GM11168 (cell line): ENCODE data around the gene FBLN1.

Experiments used
- in situ Hi-C: fragments of 300-500 bp; cut with MboI; formaldehyde crosslinking; loops from one replicate; pipeline ENCODE4 v1.12.0; 2022; ENCODE audit warnings: low sequenced_read_pairs; ENCODE audit not compliant: unreplicated experiment

Gene FBLN1

DNA sequence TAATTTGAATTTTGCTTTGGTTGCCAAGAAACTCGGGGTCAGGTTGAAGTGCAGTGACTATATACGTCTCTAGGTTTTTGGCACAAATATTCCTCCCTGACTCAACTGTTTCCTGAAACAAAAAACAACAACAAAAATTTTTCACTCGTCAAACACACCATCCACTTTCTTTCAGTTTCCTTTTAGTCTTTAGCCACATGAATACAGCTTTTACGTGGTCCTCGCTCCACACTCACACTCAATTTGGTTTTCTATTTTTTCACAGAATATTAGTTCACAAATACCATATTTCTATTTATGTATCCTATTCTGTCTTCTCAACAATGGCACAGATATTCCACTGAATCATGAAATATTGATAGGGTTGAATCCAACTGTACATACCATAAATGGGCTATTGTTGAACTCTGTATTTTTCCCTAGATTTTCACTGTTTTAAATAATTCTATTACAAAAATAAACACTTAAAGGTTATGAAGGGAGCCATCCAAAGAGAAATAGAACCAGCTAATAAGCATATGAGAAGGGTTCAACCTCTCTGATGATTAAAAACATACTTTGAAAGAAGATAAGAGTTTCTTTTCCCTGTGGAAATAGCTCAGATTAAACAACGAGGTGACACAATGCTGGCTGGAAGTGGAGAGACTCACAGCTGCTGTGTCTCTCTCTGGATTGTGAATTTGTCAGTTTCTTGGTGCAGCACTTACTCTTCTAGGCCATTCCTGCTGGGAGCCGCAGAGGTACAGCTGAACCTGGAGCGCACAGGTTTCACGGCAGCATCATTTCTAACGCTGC is 5.1 kb upstream of the FBLN1 start:
- in situ Hi-C loops = no loop called here

DNA sequence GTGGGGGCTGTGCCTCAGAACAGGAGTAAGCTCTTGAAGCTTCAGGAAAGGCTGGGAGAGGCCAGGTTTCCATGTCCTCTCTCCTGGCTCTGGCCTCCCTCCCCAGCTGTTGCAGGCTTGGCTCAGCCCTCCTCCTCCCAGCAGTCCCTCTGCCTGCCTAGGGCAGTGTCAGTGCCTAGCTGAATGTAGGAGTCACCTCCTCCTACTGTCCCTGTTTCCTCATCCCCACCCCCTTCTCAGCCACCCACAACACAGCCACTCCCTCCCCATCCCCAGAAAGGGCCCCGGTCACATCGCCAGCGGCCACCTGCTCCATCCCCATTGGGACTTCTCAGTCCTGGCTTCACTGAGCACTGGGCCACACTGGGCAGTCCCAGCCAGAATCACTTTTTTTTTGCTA is 2.9 kb upstream of the FBLN1 start:
- in situ Hi-C loops = no loop called here

DNA sequence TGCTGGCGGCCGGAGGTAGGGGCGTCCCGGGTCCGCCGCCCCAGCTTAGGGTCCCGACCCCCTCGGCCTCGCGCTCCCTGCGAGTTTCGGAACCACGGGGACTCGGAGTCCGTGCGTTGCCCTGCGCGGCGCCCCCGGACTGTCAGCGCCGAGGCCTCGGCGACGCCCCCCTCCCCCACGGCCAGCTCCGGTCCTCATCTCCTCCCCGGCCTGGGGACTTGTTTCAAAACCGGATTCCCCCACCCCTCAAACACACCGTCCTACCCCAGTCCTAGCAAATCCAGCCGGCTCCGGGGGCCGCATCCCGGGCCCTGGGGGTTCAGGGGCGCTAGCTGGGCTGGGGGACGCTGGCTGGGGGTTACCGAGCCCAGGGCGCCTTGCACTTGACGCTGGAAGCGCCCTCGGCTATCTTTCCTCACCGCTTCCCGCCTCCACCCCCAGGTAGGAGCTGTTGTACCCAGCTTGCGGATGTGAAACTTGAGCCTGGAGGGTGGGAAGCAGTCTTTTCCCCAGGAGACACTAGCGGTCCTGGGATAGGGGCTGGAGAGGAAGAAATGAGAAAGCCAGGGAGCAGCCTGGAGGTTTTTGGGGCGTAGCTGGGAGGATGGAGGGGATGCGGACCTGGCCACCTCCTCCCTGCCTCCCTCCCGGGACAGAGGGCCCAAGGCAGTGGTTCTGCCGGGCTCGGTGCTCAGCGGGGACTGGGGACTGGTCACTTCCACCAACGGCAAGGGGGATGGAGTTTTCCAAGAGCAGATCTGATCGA is 550 bp downstream of the FBLN1 start:
- in situ Hi-C loops = no loop called here

DNA sequence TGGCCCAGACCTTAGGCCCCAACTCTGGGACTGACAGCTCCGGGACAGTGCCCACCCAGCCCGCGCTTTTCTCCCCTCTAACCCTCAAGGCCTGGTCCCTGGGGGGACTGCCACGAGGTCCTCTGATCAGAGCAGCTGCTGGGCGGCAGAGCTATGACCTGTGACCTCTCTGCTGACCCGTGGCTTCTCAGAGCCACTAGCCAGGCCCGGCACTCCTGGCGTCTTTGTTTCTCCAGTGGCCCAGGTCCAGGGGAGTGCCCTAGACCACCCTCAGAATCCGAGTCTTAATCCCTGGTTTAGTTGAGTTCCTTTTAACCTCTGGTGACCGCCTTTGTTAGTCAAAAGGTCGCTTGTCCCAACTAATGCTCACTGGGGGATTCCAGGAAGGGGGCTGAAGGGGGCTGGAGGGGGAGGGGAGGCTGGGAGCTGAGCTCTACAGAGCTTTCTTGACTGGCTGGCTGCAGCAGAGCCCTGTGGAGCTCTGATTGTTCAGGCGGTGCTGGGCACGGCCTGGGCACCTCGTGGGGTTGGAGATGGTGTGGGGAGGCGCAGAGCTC is 1.2 kb downstream of the FBLN1 start:
- in situ Hi-C loops = no loop called here

DNA sequence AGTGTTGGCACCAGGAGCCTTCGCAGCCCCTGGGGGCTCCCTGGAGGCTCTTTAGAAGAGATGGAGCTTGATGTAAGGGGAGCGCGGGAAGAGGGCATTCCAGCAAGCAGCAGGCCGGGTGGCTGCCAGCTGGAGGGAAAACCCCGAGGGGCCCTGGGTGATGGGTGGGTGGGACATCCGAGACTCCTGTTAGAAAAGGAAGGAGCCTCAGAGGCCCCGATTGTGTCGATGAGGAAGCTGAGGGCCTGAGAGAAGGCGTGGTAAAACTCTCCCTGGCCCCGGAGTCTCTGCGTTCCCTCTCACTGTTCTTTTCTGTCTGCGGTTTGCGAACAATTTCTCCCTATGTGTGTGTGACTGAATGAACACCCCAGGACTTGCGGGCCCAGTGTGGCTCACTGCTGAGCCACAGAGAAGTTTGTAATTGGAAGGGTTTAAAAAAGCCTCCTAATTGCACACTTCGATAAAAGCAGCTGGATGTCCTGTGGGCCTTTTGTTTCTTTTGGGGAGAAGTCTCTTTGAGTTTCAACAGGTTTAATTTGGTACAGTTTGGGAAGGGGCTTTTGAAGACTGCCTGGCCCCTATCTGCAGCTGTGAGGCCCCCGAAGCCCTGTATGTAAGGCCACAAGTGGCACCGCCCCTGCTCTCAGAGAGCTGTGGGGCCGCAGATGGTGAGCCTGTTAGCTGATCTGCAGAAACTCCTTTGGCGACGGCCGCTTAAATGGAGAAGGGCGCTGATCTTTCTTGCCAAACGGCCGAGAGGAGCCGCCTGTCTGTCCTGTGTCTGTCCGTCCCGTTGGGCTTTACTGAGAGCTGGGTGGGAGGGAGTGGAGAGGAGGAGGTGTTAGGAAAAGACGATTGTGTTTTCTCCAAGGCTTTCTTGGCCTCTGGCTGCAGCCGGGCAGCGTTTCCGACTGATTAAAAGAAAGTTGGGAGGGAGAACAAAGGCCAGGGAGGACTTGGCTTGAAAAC is 2.0 kb downstream of the FBLN1 start:
- in situ Hi-C loops = no loop called here

DNA sequence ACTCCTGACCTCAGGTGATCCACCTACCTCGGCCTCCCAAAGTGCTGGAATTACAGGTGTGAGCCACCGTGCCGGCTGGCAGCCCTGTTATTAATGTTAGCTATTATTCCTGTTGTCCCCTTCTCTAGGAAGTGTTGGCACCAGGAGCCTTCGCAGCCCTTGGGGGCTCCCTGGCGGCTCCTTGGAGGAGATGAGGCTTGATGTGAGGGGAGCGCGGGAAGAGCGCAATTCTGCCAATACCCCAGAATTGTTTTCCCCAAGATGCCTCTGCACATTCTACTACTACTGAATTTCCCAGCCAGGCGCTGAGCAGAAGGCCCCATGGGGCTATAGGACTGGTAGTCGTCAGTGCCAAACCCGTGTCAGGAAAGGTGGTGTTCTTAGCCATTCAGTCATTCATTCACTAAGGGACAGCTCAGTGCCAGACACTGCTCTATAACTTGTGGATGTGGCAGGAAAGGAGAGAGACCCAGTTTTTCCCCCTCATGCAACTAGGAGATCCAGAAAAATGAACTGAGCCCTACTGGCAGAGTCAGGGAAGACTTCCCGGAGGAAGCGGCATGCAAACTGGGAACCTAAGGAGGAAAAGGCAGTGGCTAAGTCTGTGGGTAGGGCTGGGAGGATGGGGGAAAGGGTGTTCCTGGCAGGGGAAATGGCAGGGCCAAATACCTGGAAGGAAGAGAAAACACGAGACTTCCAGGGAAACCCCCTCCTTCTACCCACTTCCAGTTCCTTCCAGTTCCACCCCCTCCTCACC is 3.5 kb downstream of the FBLN1 start:
- in situ Hi-C loops = no loop called here

DNA sequence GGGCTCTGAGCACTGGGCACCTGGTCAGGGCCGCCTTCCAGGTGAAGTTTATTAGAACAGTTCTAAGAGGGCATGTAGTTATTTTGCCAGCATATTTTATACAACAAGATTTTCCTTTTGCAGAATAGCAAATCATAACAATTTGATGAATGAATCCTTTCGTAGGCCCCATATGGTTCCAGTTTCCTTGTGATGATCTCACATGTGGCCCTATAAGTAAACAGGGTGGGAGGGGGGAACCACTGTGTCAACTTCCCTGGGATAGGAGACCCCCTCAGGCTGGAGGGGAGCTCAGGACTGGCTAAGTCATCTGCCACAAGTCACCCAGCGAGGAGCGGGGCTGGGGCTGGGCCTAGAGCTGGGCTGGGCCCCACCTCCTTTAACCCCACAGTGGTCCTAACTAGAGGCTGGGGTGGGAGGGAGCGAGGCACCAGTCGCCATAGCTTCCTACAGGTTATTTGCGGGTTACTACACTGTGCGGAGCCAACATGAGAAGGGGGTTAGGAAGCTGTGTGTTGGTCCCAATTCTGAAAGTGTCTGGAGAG is 4.2 kb downstream of the FBLN1 start:
- in situ Hi-C loops = no loop called here

DNA sequence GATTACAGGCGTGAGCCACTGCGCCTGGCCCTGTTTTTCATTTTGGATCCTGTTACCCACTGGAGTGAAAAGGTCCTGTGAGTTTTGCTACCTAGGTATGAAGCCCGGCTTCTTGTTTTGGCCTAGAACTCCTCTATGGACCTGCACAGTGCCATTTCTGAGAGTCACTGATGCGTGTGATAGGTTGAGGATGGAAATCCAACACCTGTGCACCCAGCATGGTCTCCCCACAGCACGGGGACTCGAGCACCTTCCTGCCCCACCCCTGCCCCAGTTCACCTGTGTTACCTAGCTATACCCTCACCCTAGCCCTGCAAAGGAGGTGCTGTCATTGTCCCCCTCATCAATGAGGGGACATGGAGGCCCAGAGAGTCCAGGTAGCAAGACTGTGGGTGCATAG is 5.1 kb downstream of the FBLN1 start:
- in situ Hi-C loops = no loop called here

DNA sequence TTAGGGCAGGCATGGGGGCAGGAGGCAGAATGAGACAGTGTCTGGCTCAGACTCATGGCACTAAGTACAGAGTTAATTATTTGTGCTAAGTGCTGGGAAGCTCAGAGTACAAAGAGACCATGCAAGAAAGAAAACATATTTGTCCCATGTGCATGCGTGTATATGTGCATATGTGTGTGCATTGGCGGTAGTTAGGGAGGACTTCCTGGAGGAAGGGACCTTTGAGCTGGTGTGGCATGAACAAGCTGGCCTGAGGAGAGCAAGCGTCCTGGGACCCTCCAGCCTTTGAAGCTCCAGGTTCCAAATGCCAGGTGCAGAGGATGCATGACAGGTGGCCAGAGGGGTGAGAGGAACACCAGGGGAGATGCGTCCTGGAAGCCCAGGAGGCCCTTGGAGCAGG is 6.1 kb downstream of the FBLN1 start:
- in situ Hi-C loops = no loop called here

DNA sequence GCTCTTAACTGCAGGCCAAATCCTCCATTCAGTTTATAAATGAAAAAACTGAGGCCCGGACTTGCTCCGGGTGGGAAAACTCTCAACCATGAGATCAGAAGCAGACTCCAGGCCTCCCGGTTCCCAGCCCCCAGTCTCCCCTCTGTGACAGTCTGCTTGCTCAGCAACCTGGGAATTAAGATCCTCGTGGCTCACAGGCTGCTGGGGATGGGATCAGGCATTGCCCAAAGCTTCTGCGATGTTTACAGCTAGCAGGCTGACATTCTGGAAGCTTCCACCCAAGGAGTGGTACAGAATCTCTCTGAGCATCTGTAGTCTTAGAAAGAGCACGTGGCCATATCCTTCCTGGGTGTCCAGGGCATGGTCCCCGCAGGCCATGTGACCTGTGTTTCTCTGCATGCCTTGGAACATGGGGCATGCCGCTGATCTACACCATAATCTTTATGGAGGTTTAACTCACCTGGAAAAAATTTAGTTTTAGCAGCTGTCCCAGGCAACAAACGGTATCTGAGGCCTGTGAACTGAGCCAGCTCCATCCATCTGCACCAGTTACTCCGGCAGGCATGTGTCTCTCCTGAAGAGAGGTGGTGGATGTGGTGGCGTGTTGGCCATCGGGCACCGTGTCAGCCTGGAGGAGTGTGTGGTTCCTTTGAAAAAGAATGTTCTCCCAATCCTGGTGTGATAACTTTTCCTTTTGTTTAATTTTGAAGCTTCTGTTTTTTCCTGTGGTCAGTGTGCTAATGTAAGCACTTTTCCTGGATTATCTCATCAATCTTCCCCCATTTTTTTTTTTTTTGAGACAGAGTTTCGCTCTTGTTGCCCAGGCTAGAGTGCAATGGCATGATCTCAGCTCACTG is 7.9 kb downstream of the FBLN1 start:
- in situ Hi-C loops = loop anchor here (10.0 kb wide), 1 partner anchor 46 kb away; no protein-coding TSS in a partner anchor

DNA sequence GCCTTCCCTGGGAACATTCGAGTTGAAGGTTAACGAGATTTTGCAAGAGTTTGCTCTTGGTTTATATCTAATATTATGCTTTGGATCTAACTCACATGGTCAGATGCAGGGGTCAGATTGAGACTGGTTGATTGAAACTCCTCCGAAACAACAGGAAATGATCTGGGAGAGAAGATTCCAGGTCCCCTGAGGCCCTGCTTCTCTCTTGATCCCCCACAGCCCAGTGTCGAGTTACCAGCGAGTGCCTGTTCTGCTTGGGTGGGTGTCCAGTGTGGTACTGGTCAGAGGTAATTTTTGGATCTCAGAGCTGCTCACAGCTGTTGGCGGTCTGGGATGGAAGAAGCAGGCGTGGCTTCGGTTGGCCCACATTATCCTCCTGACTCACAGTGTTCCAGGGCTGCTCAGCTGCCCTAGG is 9.2 kb downstream of the FBLN1 start:
- in situ Hi-C loops = loop anchor here (10.0 kb wide), 1 partner anchor 47 kb away; no protein-coding TSS in a partner anchor

DNA sequence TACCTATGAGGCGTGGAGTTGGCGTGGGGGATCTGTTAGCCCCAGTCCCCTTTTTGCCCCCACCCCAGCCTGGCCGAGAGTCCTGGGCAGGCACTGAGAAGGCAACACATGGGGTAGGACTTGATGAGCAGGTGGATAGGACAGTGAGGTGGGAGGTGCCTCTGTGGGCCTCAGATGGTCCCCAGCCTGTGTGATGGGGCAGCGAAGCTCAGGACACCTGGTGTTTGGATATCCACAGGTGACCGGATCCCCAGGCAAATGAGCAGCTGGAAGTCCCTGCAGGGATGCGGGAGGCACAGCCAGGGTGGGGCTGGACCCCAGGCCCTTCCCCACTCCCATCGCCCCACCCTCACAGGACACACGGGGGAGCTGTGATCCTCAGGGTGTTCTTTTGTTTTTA is 9.7 kb downstream of the FBLN1 start:
- in situ Hi-C loops = loop anchor here (10.0 kb wide), 1 partner anchor 48 kb away; no protein-coding TSS in a partner anchor

DNA sequence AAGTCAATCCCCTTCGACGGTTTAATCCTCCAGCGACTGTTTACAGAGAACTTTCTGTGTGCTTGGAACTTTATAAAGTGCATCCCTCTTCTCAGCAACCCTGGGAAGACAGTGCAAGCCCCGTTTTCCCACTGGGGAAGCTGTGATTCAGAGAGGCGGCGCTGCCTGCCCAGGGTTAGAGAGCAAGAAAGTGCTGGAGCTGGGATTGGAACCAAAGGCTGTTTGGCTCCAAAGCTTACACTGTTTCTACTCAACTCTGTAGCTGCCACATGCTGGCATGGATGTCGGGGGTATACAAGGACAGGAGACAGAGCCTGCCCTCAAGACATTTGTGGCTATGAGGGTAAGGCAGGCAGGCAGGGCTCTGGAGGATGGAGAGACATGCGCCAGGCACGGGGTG is 13.0 kb downstream of the FBLN1 start:
- in situ Hi-C loops = loop anchor here (10.0 kb wide), 1 partner anchor 51 kb away; no protein-coding TSS in a partner anchor

DNA sequence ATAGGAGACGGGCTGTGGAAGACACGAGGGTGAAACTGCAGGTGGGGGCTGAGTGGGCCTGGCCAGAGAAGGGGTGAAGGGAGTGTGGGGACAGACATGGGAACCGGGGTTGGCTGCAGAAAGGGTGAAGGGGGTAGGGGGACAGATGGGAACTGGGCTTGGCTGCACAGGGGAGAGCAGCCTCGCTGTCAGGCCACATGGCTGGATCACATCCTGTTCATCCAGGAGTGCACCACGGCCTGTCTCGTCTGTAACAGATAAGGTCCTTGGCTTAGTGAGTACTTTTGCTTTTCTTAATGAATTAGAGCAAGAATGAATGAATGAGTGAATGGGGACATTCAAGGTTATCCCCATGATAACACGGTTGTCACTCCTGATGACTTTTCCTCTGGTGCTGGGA is 13.5 kb downstream of the FBLN1 start:
- in situ Hi-C loops = loop anchor here (10.0 kb wide), 1 partner anchor 51 kb away; no protein-coding TSS in a partner anchor

DNA sequence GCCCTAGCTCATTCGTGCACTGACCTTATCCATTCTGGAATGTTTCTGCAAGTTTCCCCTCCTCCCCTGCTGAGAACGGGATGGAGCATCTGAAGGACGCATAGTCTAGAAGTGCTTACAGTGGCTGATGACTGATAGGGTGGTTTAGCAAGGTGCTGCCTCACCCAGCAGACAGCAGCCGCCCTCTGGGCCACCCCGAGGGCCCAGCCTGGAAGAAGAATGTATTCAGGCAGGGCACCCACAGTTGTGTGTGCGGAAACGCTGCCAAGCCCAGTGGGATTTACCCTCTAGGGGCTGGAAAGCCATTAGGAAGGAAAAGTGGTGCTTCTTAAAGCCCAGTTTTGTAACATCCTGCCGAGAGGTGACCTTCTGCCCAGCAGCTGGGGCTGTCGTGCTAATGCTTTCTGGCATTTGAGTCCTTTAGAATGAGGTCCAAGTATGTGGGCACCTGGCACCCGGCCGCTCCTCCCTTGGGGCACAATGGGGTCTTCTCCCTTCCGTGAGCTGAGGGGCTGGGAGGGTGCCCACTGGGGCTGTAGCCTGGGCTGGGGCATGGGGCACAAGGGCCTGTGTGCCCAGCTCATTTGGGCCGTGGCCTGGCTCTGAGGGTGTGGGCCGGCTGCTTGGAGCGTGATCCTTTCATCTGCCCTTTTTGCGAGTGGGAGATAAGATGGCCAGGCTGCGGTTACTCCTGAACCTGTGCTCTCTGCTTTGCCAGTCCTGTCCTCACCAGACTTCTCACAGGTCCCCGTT is 14.4 kb downstream of the FBLN1 start:
- in situ Hi-C loops = loop anchor here (10.0 kb wide), 1 partner anchor 52 kb away; no protein-coding TSS in a partner anchor

DNA sequence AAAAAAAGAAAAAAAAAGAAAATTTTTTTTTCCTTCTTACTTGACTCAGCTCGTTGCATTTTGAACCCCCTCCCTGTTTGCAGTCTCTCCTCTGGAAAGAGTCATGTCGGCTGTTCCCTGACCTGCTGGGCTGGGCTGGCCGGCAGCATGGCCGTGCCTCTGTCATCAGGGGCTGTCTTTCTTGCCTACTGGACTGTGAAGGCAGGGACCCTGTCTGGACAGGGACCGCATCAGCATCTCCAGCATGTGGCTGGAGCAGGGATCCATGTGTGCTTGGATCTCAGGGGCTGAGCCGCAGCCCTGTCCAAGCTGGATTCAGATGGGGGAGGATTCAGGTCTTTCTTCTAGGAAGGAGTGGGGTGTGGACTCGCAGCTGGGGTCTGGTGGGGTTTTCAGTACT is 15.5 kb downstream of the FBLN1 start:
- in situ Hi-C loops = loop anchor here (10.0 kb wide), 1 partner anchor 53 kb away; no protein-coding TSS in a partner anchor

DNA sequence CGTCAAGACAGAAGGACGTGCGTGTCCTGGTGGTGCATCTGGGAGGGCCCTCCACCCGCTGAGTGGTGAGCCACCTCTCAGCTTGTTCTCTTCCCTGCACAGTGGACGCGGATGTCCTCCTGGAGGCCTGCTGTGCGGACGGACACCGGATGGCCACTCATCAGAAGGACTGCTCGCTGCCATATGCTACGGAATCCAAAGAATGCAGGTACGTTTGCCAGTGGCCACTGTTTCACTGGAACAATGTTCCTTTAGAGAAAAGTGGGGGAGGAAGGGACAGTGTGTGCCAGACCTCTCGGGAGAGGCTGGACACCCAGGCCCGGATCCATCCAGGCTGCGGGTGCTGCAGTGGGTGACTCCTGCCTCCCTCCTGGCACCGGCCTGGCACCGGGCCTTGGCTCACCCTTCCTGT is 15.9 kb downstream of the FBLN1 start:
- in situ Hi-C loops = loop anchor here (10.0 kb wide), 1 partner anchor 54 kb away; no protein-coding TSS in a partner anchor
